Measurements from ENCODE around the gene MT1HL1.

MT1HL1 gene

DNA sequence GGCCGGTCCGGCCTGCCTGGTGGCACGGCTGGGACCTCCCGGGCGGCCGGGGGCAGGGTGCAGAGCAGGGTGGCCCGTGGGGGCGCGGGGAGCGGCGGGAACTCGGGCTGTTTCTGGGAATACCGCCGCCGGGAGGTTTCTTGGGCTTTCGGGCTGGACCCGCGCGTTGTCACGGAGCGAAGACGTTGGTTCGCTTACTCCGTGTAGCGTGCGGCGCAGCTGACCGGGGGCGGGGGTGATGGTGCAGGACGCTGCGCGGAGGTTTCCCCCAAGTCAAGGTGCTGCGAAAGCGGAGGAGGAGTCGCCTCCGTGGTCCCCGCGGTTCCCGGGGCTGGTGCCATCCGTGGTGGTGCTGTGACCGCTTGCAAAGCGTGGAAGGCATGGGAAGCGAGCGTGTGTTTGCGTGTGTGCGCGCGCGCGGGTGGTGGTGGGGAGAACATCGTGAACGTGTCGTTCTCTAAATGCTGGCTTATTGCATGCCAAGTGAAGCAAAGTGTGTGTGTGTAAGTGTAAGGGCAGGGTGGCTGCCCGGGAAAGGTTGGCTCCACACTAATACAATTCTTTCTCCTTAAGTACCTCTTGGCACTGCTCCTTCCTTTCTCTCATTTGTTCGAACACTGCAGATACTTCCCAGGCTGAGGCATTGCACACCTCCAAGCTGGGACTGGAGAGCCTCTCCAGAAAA is 38.8 kb upstream of the MT1HL1 start:
- no peak overlapping the region for H3K4me3 ChIP-seq (ENCODE audit: low read depth, low read length)
- TF ChIP-seq, protein P1, sequence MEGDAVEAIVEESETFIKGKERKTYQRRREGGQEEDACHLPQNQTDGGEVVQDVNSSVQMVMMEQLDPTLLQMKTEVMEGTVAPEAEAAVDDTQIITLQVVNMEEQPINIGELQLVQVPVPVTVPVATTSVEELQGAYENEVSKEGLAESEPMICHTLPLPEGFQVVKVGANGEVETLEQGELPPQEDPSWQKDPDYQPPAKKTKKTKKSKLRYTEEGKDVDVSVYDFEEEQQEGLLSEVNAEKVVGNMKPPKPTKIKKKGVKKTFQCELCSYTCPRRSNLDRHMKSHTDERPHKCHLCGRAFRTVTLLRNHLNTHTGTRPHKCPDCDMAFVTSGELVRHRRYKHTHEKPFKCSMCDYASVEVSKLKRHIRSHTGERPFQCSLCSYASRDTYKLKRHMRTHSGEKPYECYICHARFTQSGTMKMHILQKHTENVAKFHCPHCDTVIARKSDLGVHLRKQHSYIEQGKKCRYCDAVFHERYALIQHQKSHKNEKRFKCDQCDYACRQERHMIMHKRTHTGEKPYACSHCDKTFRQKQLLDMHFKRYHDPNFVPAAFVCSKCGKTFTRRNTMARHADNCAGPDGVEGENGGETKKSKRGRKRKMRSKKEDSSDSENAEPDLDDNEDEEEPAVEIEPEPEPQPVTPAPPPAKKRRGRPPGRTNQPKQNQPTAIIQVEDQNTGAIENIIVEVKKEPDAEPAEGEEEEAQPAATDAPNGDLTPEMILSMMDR (IDR thresholded peaks at IDR 0.05; ENCODE audit: low read depth, low read length), result no peak
- TF ChIP-seq POLR2A (IDR thresholded peaks at IDR 0.05; ENCODE audit: extremely low read depth, insufficient read length) (no peak), MYC (IDR thresholded peaks at IDR 0.05; ENCODE audit: low read depth, low read length) (no peak)
- TF ChIP-seq, protein P2, sequence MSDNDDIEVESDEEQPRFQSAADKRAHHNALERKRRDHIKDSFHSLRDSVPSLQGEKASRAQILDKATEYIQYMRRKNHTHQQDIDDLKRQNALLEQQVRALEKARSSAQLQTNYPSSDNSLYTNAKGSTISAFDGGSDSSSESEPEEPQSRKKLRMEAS (IDR thresholded peaks at IDR 0.05; ENCODE audit: low read depth, low read length), result no peak
- DNase-seq (ENCODE audit: low read depth), result no peak

DNA sequence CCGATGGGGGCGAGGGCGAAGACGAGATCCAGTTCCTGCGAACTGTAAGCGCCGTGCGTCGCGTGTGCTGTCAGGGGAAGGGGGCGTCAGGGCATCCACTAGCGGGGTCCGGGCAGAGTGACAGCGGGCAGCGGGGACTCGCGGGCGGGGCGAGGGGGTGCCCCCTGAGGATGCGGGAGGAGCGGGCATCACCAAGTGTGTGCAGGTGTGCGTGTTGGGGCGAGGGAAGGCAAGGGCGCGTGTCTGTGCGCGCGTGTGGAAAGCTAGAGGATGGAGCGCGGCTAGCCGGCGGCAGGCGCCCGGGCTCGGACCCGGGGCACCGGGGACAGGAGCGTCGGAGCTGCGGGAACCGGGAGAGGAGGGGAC is 38.3 kb upstream of the MT1HL1 start:
- DNase-seq (ENCODE audit: low read depth), result no peak
- no peak for TF ChIP-seq POLR2A (IDR thresholded peaks at IDR 0.05; ENCODE audit: extremely low read depth, insufficient read length)
- TF ChIP-seq, protein P2 (IDR thresholded peaks at IDR 0.05; ENCODE audit: low read depth, low read length), result no peak
- no peak overlapping the region for H3K4me3 ChIP-seq (ENCODE audit: low read depth, low read length)

DNA sequence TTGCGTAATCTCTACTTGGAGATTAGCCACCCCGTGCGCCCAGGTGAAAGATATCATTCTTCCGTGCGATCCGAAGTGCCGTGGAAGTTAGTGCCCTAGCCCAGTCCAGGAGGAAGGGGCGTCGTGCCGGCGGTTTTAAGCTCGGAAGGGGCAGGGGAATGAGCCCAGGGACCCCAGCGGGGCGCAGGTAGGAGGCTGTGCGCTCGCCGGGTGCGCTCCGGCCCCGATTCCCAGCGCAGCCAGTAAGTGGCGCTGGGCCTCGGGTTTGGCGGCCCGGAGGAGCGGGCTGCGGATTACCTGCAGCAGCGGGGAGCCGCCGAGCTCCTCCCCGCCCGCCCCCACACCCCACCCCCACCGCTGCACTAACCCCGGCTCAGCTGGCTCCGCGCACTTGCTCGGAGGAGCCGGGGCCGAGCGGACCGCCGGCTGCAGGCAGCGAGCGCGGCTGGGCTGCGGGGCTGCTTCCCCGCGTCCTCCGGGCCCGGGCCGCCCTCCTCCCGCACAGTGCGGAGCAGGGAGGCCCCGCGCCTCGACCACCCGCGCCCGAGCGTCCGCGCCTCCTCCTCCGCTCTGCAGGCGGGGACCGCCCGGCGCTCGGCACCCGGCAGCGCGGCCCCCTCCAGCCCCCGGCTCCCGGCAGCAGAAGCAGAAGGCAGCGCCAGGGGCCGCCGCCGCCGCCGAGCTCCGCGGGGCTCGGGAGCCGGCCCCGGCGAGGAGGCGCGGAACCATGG is 37.7 kb upstream of the MT1HL1 start, which contains the start of gene RYR2:
TSS of gene RYR2 (plus strand) at position 390 of the 731 bp plus-strand sequence. CDS start at position 728, 338 bp downstream.
- no peak within 1 kb of the TSS for H3K4me3 ChIP-seq (ENCODE audit: low read depth, low read length)
- DNase-seq (ENCODE audit: low read depth), result no peak
- TF ChIP-seq POLR2A (IDR thresholded peaks at IDR 0.05; ENCODE audit: extremely low read depth, insufficient read length) (no peak), MYC (IDR thresholded peaks at IDR 0.05; ENCODE audit: low read depth, low read length) (no peak)
- TF ChIP-seq, protein P1 (IDR thresholded peaks at IDR 0.05; ENCODE audit: low read depth, low read length), result no peak
- TF ChIP-seq, protein P2 (IDR thresholded peaks at IDR 0.05; ENCODE audit: low read depth, low read length), result no peak

DNA sequence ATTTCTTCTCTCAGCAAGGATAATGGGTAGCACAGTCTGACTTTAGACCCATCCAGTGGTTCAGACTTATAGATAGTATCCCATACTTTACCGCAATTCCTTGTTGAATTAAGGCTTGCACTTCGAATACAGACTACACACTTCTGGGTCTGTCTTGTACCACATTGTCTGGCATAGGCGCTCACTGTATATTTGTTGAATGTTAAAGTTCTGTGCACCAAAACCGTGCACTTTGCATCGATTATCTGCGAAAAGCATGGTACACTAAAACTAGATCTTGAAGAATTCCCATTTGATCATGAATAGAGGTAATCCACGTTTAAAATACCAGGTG is 37.2 kb upstream of the MT1HL1 start:
- no peak overlapping the region for H3K4me3 ChIP-seq (ENCODE audit: low read depth, low read length)
- DNase-seq (ENCODE audit: low read depth), result no peak
- TF ChIP-seq, protein P1 (IDR thresholded peaks at IDR 0.05; ENCODE audit: low read depth, low read length), result no peak
- TF ChIP-seq MYC (IDR thresholded peaks at IDR 0.05; ENCODE audit: low read depth, low read length), result no peak

DNA sequence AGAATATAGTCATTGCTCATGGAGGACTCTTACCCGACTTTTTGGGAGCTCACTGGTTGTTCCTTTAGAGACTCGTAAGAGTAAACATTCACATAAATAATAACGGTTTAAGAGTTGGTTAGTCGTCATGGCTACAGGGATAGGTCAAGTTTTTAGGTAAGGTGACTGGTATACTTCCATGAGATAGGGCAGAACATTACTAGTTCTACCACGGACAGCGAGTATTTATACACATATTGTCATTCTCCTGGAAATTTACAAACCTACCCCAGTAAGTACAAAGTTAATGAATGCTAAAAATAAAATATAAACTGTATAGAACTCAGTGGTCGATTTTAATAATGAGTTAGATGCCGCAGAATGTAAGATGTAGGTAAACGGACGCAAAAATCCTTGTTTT is 36.6 kb upstream of the MT1HL1 start:
- H3K4me3 ChIP-seq (ENCODE audit: low read depth, low read length), result no peak overlapping the region
- no peak for DNase-seq (ENCODE audit: low read depth)
- TF ChIP-seq, protein P2 (IDR thresholded peaks at IDR 0.05; ENCODE audit: low read depth, low read length), result no peak
- TF ChIP-seq MYC (IDR thresholded peaks at IDR 0.05; ENCODE audit: low read depth, low read length), result no peak
- TF ChIP-seq POLR2A (IDR thresholded peaks at IDR 0.05; ENCODE audit: extremely low read depth, insufficient read length), result no peak
- TF ChIP-seq, protein P1 (IDR thresholded peaks at IDR 0.05; ENCODE audit: low read depth, low read length), result no peak

DNA sequence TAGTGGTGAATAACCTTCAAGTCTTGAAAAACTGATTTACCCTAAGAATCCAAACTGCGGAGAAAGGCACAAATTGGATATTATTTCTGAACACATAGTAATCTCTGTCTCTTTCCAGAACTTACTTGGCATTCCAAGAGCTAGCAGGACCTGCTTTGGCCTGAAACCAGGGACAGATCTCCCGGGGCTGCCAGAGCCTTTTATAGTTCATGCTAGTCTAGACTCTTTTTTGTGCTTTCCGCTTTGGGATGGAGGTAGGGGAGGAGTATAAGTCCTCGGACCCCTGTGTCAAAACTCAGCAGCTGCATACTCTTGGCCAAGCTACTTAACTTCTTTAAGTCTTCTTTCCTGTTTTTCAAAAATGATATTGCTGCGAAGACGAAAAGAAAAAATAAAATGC is 34.0 kb upstream of the MT1HL1 start:
- DNase-seq (ENCODE audit: low read depth), result no peak
- H3K4me3 ChIP-seq (ENCODE audit: low read depth, low read length), result no peak overlapping the region
- TF ChIP-seq POLR2A (IDR thresholded peaks at IDR 0.05; ENCODE audit: extremely low read depth, insufficient read length) (no peak), MYC (IDR thresholded peaks at IDR 0.05; ENCODE audit: low read depth, low read length) (no peak)
- TF ChIP-seq, protein P1 (IDR thresholded peaks at IDR 0.05; ENCODE audit: low read depth, low read length), result no peak
- TF ChIP-seq, protein P2 (IDR thresholded peaks at IDR 0.05; ENCODE audit: low read depth, low read length), result no peak

Data from NB4 (cell line).